A673 (cell line): ENCODE results near the gene DCC. TPM values are rescaled to one million over a fixed set of nuclear protein-coding genes. Genes with fewer than 3 reads are reported as not detected.

Experiments
- BruUV-seq: library from RNA; stranded (reverse); fragments of 400-500 nt; replicated peaks from 2 replicates; lab custom pipeline; 2021; lab: Mats Ljungman, UMichigan
- CTCF ChIA-PET: fragments of 300-600 bp; sonication (Branson Sonifier 250); formaldehyde crosslinking; loops from one replicate; lab custom pipeline; 2022; ENCODE audit warnings: antibody characterized with exemption; lab: Charles Lee
- POLR2A ChIA-PET: fragments of 300-600 bp; sonication (Branson Sonifier 250); formaldehyde crosslinking; loops from one replicate; lab custom pipeline; 2022; ENCODE audit warnings: antibody characterized with exemption; ENCODE audit not compliant: low non-redundant PET; lab: Charles Lee
- DNase-seq: peaks from one replicate; pipeline ENCODE4 v3.0.0-alpha.2; 2015; ENCODE audit warnings: low spot score
- H3K27ac ChIP-seq: fragments of 200-600 bp; sonication (generic); 2 replicates; pipeline ENCODE4 v1.5.1; 2016; ENCODE audit warnings: mixed run types, low read depth, mild to moderate bottlenecking, mixed read lengths, antibody characterized with exemption, low read length; ENCODE audit not compliant: poor library complexity, severe bottlenecking
- H3K27me3 ChIP-seq: fragments of 200-600 bp; sonication (generic); replicated peaks from 2 replicates; pipeline ENCODE4 v1.6.1; 2017; ENCODE audit warnings: mixed run types, low read depth, mild to moderate bottlenecking, mixed read lengths, antibody characterized with exemption, low read length; ENCODE audit not compliant: insufficient read depth, poor library complexity
- H3K36me3 ChIP-seq: fragments of 200-600 bp; sonication (generic); 2 replicates; pipeline ENCODE4 v1.6.1; 2016; ENCODE audit warnings: mixed run types, mild to moderate bottlenecking, mixed read lengths, antibody characterized with exemption, low read length; ENCODE audit not compliant: insufficient read depth, poor library complexity, severe bottlenecking
- H3K4me1 ChIP-seq: fragments of 200-600 bp; sonication (generic); 2 replicates; pipeline ENCODE4 v1.6.1; 2017; ENCODE audit warnings: mixed run types, mild to moderate bottlenecking, mixed read lengths, antibody characterized with exemption, low read length; ENCODE audit not compliant: insufficient read depth, poor library complexity, severe bottlenecking
- H3K4me3 ChIP-seq: fragments of 200-600 bp; sonication (generic); 2 replicates; pipeline ENCODE4 v1.5.1; 2016; ENCODE audit warnings: low read depth, mixed run types, mild to moderate bottlenecking, mixed read lengths, low read length; ENCODE audit not compliant: poor library complexity, severe bottlenecking
- H3K9me3 ChIP-seq: fragments of 200-600 bp; sonication (generic); 2 replicates; pipeline ENCODE4 v1.6.1; 2016; ENCODE audit warnings: mixed run types, low read depth, mild to moderate bottlenecking, mixed read lengths, antibody characterized with exemption, low read length; ENCODE audit not compliant: poor library complexity, severe bottlenecking
- EZH2 ChIP-seq: fragments of 200-600 bp; sonication (generic); IDR thresholded peaks from 2 replicates; pipeline ENCODE4 v1.6.1; 2017; ENCODE audit warnings: borderline replicate concordance, low read depth, mild to moderate bottlenecking, mixed read lengths, antibody characterized with exemption, low read length; ENCODE audit not compliant: poor library complexity, severe bottlenecking
- intact Hi-C: fragments of 100-400 bp; cut with micrococcal nuclease; formaldehyde crosslinking; loops from one replicate; pipeline ENCODE4 v1.10.0; 2022; ENCODE audit not compliant: unreplicated experiment
- total RNA-seq: library from RNA; stranded (reverse); gene quantifications from 2 replicates; pipeline ENCODE4 v1.2.3, GENCODE V29; 2021
- TF ChIP-seq, protein P1 (sequence below): fragments of 300-800, 200-600 bp; sonication (generic); conservative IDR thresholded peaks from 2 replicates; pipeline ENCODE4 v1.5.1; 2017; ENCODE audit warnings: low read depth, mild to moderate bottlenecking, antibody characterized with exemption, low read length, moderate library complexity, mixed read lengths

Gene DCC
- total RNA-seq, 1 experiment from 2014 or later = 93.0 TPM

DNA sequence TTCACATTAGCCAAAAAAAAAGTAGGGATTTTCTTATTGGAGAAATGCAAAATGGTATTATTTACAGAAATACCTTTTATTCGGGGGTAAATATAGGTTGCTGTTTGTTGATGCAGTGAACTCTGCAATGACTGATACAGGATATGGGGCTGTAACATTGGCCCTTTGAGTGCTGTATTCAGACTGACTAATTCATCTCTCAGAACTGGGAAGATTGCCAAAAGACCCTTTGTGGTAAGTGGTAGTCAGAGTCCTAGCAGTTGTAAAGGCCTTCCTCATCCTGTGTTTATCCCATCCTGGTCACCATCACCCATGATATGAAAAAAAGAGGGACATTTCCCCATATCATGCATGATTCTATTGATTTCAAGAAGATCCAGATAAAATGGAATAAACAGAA, 14.0 kb upstream of the DCC start:
- TF ChIP-seq, protein P1, sequence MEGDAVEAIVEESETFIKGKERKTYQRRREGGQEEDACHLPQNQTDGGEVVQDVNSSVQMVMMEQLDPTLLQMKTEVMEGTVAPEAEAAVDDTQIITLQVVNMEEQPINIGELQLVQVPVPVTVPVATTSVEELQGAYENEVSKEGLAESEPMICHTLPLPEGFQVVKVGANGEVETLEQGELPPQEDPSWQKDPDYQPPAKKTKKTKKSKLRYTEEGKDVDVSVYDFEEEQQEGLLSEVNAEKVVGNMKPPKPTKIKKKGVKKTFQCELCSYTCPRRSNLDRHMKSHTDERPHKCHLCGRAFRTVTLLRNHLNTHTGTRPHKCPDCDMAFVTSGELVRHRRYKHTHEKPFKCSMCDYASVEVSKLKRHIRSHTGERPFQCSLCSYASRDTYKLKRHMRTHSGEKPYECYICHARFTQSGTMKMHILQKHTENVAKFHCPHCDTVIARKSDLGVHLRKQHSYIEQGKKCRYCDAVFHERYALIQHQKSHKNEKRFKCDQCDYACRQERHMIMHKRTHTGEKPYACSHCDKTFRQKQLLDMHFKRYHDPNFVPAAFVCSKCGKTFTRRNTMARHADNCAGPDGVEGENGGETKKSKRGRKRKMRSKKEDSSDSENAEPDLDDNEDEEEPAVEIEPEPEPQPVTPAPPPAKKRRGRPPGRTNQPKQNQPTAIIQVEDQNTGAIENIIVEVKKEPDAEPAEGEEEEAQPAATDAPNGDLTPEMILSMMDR = no peak
- no peak for TF ChIP-seq EZH2
- H3K36me3 ChIP-seq = no peaks in the 10 kb centered on the region
- no peak overlapping the region for H3K4me3 ChIP-seq
- POLR2A ChIA-PET = no interaction called here
- no peaks in the 10 kb centered on the region for H3K27me3 ChIP-seq
- BruUV-seq = no TSS peak
- peak; percentile 49 for DNase-seq
- intact Hi-C loops = no loop called here
- no peak overlapping the region for H3K27ac ChIP-seq
- CTCF ChIA-PET = no interaction called here
- H3K9me3 ChIP-seq = no peaks in the 10 kb centered on the region
- no peaks in the 10 kb centered on the region for H3K4me1 ChIP-seq

DNA sequence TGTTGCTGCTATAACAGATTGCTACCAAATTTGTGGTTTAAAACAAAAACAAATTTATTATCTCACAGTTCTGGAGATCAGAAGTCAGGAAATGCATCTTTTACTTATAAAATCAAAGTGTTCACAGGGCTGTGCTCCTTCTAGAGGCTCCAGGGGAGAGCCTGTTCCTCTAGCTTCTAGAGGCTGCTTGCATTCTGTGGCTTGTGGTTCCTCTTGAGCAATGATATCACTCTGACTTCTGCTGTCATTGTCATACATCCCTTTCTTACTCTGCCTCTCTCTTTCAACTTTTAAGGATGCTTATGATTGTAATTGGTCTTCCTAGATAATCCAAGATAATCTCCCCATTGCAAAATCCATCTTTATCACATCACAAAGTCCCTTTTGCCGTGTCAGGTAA, 6.1 kb upstream of the DCC start:
- intact Hi-C loops = loop anchor here (10.0 kb wide), 1 partner anchor 209 kb away; no protein-coding TSS in a partner anchor
- Histone ChIP-seq H3K4me3 (no peak overlapping the region), H3K4me1 (peaks cover 4% of the 10 kb centered on the region), H3K9me3 (no peaks in the 10 kb centered on the region), H3K27ac (no peak overlapping the region), H3K27me3 (no peaks in the 10 kb centered on the region), H3K36me3 (no peaks in the 10 kb centered on the region)
- BruUV-seq = no TSS peak
- TF ChIP-seq, protein P1 = no peak
- no peak for TF ChIP-seq EZH2
- POLR2A ChIA-PET = no interaction called here
- CTCF ChIA-PET = no interaction called here
- DNase-seq = no peak

DNA sequence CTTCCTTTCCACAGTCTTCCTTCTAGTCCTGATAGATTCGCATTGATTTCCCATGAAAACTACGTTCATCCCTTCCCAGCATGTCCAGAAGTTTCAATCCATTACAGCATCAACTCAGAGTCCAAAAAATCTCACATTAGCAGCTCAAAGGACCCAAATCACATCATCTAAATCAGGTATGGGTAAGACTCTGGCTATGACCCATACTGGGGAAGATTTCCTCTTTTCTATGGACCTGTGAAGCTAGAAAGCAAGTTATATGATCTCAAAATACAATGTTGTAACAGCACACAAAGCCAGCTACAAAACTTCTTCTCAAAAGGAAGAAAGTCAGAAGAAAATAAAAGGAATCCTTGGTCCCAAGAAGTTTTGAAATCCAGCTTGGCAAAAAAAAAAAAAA, 5.7 kb upstream of the DCC start:
- Histone ChIP-seq H3K9me3 (no peaks in the 10 kb centered on the region), H3K27ac (no peak overlapping the region), H3K4me1 (peaks cover 9% of the 10 kb centered on the region), H3K27me3 (no peaks in the 10 kb centered on the region), H3K36me3 (no peaks in the 10 kb centered on the region), H3K4me3 (no peak overlapping the region)
- DNase-seq = no peak
- TF ChIP-seq, protein P1 = no peak
- TF ChIP-seq EZH2 = no peak
- ChIA-PET CTCF (no interaction called here), POLR2A (no interaction called here)
- no TSS peak for BruUV-seq
- intact Hi-C loops = loop anchor here (10.0 kb wide), 1 partner anchor 210 kb away; no protein-coding TSS in a partner anchor
